Effector CD4-positive, alpha-beta T cell (primary cell): ENCODE measurements around the gene CRB1.
"Not testable (repeated sequence)": the region's sequence is repeated elsewhere in the genome, so short reads cannot be mapped to it uniquely, and the experiment has no call there.

Source experiments
- DNase-seq: peaks from one replicate; pipeline ENCODE4 v3.0.0-alpha.2; 2020

Gene CRB1

DNA sequence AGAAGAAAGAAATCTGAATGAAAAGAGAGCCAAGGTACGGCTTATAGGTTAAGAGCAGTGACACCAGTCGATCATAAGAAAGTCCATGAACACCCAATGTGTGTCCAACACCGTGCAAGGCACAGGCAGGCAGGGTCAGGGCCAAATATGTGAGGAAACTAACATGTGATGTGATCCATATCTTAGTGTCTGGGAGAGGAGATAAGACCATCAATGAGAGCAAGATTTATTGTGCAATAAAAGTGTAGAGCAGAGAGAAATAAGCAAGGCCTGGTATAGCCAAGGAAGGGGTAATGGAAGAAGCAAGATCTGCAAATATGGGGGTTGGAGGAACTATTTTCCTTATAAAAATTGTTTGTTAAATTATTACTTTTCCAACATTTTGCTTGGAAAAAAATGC is 198.8 kb downstream of the CRB1 start:
- no peak for DNase-seq

DNA sequence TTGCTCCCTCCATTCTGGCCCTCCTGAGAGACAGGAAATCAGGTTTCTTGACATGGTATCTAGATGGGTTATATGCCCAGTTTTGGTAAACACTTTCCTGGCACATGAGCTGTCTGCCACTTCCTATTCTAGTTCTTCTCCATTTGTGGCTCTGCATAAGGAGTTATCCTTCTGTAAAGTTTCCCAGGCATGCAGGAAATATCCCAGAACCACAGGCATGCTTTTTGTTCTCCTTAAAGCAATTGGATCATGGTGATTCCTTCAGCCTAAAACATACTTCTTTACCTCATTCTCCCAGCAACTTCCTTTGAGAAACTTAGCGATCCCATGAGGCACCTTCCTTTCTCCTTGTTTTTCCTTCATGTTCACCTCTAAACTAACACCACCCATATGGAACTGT is 199.8 kb downstream of the CRB1 start:
- no peak for DNase-seq

DNA sequence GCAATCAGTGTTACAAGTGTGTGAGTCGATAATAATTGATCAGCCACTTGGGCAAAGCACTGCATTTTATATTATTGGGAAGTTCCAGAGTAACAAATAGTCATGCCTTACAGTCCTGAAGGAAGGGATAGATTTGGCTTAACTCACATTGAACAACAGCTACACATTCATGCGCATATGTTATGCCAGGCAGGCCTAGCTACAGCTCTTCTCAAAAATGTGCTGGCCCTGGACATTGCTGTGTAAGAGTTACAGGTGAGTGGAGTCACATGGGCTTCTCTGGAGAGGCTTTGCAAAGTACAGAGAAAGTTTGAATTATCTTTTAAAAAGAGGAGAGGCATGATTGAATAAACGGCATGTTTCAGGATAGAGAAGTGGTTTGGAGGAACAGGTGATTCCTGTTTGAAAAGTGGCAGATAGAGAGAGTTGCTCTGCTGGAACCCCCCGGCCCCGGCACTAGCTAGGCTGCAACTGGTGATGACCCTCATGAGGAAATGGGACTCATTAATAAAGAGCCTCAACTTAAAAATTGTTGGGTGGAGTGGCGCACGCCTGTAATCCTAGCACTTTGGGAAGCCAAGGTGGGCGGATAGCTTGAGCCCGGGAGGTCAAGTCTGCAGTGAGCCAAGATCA is 200.6 kb downstream of the CRB1 start:
- no peak for DNase-seq

DNA sequence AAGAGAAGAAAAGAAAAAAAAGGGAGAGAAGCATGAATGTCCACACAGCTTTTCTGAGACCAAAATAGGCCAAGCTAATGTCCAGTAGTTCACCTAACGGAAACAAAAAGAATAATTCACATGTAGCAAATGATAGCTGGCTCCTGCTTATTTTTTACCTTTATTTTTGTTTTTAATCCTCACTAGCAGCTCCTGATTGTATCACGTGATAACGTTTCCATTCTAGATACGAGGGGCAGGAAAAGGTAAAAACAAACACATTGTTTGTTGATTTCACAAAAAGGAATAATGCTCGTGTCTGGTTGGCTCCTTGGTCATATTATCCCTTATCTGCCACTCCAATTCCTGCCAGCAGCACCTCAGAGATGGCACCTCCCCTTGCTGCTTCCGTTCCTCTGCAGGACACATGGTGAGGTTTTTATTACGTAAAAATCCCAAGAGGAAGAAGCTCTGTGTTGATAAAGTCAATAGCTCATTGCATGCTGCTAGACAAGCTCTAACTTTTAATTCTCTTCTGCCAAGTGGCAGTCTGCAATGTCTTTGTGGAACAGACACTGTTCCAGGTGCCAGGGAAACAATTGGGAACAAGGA is 201.7 kb downstream of the CRB1 start:
- DNase-seq: no peak

DNA sequence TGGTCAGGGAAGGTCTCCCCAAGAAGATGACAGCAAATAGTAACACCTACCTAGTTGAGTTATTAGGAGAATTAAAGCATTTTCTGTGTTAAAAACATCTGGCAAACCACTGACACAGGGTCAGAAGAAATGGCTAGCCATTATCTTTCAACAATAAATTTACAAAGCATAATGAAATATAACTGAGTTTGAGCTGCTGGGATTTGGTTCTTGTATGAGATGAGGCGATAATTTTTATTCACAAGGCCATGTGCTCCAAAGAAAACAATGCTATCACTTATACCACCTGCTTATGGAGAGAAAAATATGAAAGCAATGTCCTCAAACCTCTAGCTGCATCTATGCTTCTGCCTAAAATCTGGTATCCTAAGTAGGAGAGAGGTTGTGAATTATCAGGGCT is 202.3 kb downstream of the CRB1 start:
- no peak for DNase-seq

DNA sequence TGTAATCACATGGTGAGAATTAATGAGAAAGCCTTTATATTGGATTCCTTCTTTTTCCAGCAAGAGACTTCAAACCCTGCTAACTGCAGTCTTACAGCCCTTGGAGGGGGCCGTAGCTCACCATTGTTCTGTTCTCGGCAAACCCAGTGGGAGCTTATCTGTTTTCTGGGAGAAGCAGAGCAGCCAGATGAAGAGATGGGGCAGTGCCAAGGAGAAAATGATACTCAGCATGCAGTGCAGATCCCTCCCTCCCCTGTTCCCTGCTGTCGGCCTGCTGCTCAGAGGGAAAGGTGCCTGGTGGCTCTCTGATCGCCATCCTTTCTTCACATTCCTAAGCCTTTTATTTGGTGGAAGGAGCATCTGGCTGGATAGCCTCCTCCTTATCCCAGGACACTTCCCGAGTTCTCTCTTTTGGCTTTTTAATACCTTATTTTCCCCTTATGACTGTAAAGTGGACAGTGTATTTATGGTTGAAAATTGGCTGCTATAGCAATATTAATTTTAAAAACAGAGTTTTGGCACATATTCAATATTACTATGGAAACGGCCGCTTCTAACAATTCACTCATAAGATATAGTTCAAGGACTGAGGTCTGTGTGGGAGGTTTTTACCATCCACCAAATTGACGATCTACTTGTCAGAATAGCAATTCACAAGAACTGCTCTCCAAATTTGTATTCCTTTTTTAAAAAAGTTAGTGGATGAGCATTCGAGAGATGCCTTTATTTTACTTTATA is 203.4 kb downstream of the CRB1 start:
- no peak for DNase-seq

DNA sequence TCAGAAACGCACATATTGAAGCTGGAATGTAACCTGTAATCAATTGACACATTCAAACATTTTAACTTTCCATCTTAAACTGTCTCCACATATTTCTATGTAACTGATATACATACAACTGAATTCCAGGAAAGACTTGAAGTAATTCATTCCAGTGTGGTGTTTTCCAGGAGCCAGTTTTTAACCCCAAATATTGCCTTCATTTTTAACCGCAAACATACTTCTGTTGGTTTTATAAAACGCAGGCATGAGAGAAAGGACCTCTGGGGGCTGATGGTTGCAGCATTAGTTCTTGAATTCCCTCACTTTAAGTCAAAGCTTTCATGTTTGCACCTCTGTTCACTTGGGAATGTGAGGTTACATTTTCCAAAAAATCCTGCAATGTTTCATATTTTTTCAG is 204.1 kb downstream of the CRB1 start:
- no peak for DNase-seq

DNA sequence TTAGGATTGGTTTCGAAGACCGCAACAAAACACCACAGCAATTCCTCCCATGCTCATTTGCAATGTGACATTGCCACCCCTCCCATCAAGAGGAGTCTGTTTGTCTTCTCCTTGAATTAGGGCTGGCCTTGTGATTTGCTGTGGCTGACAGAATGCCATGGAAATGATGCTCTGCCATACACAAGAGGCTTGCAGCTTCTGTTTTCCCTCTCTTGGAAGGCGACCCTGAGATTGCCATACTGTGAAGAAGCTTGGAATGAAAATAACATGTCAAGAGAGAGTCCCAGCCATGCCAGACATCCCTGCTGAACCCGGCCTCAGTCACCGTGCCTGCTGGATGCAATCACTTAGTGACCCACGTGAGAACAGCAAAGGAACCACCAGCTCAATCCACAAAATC is 212.4 kb downstream of the CRB1 start:
- no peak for DNase-seq

DNA sequence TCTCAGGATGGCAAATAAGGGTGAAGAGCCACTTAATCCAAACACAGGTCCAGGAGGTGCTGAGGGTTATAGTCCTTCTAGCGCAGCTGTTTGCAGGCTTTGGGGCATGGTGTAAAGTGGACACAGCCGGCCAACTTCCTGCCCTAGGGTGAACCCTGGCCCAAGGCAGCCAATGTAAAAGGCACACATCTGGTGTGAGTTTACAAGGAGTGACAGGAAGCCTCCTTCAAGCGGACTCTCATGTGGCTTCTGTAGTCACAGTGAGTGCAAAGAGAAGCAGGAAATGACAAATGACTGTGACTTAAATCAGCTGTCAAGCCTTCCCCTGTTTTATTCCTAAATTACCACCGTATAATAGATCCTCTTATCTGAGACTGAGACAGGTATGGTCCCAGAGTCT is 213.0 kb downstream of the CRB1 start:
- no peak for DNase-seq

DNA sequence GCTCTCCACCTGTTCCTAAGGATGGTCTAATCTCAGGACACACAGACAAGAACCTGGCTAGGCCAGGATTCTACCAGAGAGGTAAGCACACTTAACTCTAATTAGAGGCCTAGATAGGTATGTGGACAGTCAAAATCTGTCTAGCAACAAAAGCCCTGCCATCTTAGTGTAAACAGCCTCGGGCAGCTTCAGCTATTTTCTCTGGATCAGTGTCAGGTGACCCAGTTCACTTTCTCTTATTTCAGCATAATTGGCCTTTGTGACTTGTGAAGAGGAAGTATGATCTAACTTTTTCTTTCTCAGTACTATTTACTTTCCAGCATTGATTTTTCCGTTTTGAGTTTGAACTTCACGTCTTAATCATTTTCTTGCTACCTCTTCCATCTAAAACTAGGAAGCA is 217.7 kb downstream of the CRB1 start:
- DNase-seq: no peak

DNA sequence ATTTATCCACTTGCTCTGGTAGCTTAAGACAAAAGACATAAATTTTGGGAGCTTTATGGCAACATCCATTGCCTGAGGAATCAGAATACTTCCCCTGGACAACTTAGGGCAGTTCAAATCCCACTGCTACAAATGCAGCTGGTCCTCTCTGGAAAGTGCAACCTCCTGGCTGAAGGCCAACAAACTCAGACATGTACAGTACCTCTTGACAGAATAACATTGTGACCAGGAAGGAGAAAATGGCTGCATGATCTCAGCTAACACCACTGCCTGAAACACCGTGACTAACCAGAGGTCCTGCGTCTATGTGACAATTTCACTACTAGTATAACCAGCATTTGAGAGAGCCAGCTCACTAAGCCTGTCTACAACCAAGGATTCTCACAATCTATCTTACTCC is 218.9 kb downstream of the CRB1 start:
- DNase-seq: no peak

DNA sequence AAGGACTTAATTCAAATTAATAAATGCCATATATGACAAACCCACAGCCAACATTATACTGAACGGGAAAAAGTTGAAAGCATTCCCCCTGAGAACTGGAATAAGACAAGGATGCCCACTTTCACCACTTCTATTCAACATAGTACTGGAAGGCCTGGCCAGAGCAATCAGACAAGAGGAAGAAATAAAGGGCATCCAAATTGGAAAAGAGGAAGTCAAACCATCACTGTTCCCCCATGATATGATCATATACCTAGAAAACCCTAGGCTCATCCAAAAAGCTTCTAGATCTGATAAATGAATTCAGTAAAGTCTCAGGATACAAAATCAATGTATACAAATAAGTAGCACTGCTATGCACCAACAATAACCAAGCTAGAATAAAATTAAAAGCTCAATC is 223.5 kb downstream of the CRB1 start:
- DNase-seq: not testable (repeated sequence)

DNA sequence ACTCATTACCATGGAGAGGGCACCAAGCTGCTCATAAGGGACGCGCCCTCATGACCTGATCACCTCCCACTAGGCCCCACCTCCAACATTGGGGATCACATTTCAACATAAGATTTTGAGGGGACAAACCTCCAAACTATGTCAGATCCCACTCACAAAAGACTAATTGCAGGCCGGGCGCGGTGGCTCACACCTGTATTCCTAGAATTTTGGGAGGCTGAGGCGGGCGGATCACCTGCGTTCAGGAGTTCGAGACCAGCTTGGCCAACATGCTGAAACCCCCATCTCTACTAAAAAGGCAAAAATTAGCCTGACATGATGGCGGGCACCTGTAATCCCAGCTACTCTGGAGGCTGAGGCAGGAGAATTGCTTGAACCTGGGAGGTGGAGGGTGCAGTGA is 228.7 kb downstream of the CRB1 start:
- DNase-seq: no peak

DNA sequence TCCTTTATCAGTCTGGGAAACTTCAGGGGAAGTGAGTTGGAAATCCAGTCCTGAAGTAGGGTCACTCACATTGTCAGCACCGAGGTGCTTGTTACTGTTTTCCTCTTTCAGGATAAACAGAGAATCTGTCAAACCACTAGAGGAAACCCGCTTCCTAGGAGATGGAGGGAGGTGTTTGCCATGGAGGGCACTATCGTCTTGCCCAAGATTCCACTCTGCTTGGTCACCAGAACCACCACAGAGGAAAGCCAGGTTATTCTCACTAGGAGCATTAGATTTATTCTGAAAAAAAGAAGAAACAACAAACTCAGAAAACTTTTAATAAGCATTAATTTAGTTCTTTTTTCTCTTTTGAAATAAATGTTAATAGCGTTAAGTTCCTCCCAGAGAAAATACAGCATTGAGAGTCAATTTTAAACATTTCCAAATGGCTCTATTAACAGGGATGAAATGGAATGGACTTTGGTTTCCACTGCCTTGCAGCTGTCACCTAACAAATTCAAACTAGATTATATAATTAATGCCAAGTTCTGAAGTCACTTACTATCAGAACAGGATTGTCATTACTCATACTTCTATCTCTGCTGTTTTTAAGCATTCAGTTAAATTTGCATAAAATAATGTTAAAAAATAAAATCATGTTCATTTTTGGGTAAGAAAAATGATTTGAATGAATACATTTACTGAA is 242.8 kb downstream of the CRB1 start:
- no peak for DNase-seq

DNA sequence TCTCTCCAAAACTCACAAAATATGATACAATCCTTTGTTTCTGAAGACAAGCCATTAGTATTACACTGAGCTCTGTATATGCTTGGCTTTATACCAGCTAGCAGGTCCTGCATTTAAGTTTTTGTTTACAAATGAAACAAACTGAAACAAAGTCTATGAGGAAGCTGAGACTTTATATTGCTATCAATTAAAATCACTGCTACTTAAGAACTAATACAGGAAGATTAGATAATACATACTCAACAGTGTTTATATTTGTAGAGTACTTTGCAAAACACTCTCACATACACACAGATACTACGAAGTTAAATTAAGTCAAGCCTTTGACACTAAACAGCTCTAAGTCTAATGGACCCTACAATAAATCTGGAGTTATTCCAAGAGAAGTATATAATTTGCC is 247.4 kb downstream of the CRB1 start:
- no peak for DNase-seq

DNA sequence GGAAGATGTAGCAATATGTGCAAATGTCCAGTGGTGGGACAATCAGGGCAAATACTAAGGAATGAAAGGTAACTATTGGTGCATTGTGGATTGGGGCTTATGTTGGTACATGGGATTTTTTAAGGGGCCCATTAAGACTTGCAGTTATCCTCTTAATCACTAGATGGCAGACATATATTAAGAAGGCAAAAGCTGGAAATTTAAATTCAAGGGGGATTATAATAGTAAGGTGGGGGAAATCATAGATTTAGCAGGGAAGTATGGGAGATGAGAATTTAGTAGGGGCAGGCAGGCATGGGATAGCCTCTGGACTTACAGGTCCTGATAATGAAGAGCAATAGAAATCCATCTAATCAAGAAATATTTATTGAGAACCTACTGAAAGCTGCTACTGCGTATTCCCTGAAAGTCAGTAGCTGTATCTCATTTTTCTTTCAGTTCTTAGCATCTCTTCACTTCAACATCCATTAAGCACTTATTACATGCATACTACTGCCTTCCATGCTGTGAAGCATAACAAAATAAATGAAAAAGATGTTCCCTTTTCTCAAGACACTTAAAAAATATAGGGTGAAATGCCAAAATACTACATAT is 251.8 kb downstream of the CRB1 start:
- no peak for DNase-seq

DNA sequence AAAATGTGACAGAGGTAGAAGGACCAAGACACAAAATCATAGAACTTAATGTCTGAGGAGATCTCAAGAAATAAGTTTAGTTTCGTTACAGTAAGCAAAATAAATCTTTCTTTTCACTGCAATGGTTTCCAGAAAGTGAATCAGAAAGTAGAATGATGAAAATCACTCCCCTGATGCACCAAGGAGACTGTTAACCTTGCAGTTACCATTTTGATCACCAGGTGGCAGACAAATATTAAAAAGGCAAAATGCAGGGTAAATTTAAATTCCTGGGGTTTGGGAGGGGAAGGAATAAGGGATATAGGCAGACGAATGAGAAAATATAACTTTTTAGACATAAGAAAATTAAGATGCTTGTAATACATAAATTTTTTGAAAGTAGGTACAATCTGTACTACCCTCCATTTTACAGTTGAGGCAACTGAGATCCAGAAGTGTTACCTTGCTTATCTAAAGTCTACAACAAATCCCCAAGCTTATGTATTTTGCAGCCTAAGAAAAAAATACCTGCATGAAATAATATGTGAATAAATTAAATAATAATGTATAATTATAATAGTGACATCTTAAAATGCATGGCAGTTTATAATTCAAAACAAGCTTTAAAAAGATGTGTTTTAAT is 253.2 kb downstream of the CRB1 start:
- DNase-seq: no peak

DNA sequence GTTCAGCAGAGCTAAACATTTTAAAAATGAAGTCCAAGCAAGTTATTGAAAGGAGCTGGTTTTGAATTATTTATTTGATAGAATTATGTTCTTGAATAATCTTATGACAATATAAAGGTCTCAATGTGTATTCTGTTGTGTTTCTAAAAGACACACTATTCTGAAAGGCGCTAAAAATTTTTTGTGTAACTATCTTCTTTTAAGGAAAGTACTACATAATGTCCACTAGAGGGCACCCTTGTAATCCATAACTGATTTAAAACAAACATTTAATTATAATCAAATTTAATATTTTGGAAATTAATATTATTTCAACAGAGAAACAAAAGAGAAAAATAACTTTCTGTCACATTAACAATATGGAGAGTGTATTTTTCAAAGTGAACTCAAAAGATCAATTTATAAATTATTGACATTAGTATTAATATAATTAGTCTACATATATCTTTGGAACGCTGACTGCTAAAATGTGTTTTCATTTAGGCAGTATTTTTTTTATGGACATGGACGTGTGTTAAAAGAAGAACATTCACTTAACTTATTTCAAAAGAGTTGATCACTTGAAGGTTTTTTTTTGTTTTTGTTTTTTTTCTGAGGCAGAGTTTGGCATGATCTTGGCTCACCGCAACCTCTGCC is 258.8 kb downstream of the CRB1 start:
- DNase-seq: no peak
